OCI-LY7 (cell line): ENCODE results near the gene RAB3IL1. TPM values are rescaled to one million over a fixed set of nuclear protein-coding genes. Genes with fewer than 3 reads are reported as not detected.

Source experiments
- BruUV-seq: library from RNA; stranded (reverse); fragments of 400-500 nt; replicated peaks from 2 replicates; lab custom pipeline; 2021; lab: Mats Ljungman, UMichigan
- CTCF ChIA-PET: fragments of 300-600 bp; sonication (Branson Sonifier 250); formaldehyde crosslinking; loops from one replicate; lab custom pipeline; 2022; ENCODE audit warnings: antibody characterized with exemption; ENCODE audit not compliant: unreplicated experiment; lab: Charles Lee
- POLR2A ChIA-PET: fragments of 300-600 bp; sonication (Branson Sonifier 250); formaldehyde crosslinking; loops from one replicate; lab custom pipeline; 2022; ENCODE audit warnings: antibody characterized with exemption; lab: Charles Lee
- DNase-seq: peaks from one replicate; pipeline ENCODE4 v3.0.0-alpha.2; 2015; ENCODE audit warnings: low spot score
- H2AFZ ChIP-seq: fragments of 200-600 bp; sonication (generic), shearing (Covaris generic); 2 replicates; pipeline ENCODE4 v1.6.1; 2014; ENCODE audit warnings: mild to moderate bottlenecking, antibody characterized with exemption, low read length, moderate library complexity
- H3K27ac ChIP-seq: fragments of 200-600 bp; sonication (generic); 2 replicates; pipeline ENCODE4 v1.5.1; 2014; ENCODE audit warnings: mixed run types, low read depth, mild to moderate bottlenecking, moderate library complexity, low read length, inconsistent platforms; ENCODE audit not compliant: poor library complexity, severe bottlenecking
- H3K36me3 ChIP-seq: fragments of 200-600 bp; sonication (generic); 2 replicates; pipeline ENCODE4 v1.6.1; 2014; ENCODE audit warnings: mild to moderate bottlenecking, antibody characterized with exemption, low read length, moderate library complexity, mixed read lengths; ENCODE audit not compliant: insufficient read depth
- H3K4me1 ChIP-seq: fragments of 200-600 bp; sonication (generic); 2 replicates; pipeline ENCODE4 v1.5.1; 2014; ENCODE audit warnings: mild to moderate bottlenecking, low read length; ENCODE audit not compliant: insufficient read depth, poor library complexity, severe bottlenecking
- H3K4me2 ChIP-seq: fragments of 200-600 bp; sonication (generic); 2 replicates; pipeline ENCODE4 v1.6.1; 2014; ENCODE audit warnings: mild to moderate bottlenecking, low read length
- H3K4me3 ChIP-seq: fragments of 200-600 bp; sonication (generic); 2 replicates; pipeline ENCODE4 v1.5.1; 2014; ENCODE audit warnings: mild to moderate bottlenecking, low read depth, low read length; ENCODE audit not compliant: poor library complexity, severe bottlenecking
- H3K79me2 ChIP-seq: fragments of 200-600 bp; sonication (generic); 2 replicates; pipeline ENCODE4 v1.6.1; 2016; ENCODE audit warnings: low read depth, mild to moderate bottlenecking, low read length, moderate library complexity, mixed read lengths; ENCODE audit not compliant: insufficient read depth
- H3K9me2 ChIP-seq: fragments of 200-600 bp; sonication (generic); 2 replicates; pipeline ENCODE4 v1.6.1; 2016; ENCODE audit warnings: mild to moderate bottlenecking, low read length, mixed read lengths; ENCODE audit not compliant: insufficient read depth
- H3K9me3 ChIP-seq: fragments of 200-600 bp; sonication (generic); 2 replicates; pipeline ENCODE4 v1.6.1; 2014; ENCODE audit warnings: mild to moderate bottlenecking, mixed run types, low read length, mixed read lengths
- H4K20me1 ChIP-seq: fragments of 200-600 bp; sonication (generic); 2 replicates; pipeline ENCODE4 v1.6.1; 2014; ENCODE audit warnings: mild to moderate bottlenecking, antibody characterized with exemption, low read length, moderate library complexity, mixed read lengths; ENCODE audit not compliant: insufficient read depth
- EZH2phosphoT487 ChIP-seq: fragments of 200-600 bp; sonication (generic); IDR thresholded peaks from 2 replicates; pipeline ENCODE4 v1.6.1; 2018; ENCODE audit warnings: low read depth, borderline replicate concordance, mild to moderate bottlenecking, mixed run types, antibody characterized with exemption, low read length, moderate library complexity, mixed read lengths
- intact Hi-C: fragments of 100-400 bp; cut with micrococcal nuclease; formaldehyde crosslinking; loops from one replicate; pipeline ENCODE4 v1.10.0; 2022; ENCODE audit not compliant: unreplicated experiment
- total RNA-seq, 2 experiments: library from RNA; depleted of rRNA in 1 of 2; stranded (reverse); fragments of >200 nt in 1 of 2; shearing (Covaris generic) in 1 of 2; gene quantifications; 2 replicates each; pipeline ENCODE4 v1.2.3, GENCODE V29; 2014 to 2022
- TF ChIP-seq, protein P1 (sequence below): fragments of 200-600 bp; sonication (generic); conservative IDR thresholded peaks from 2 replicates; pipeline ENCODE4 v1.5.1; 2014; ENCODE audit warnings: mild to moderate bottlenecking, antibody characterized with exemption, low read length, moderate library complexity, mixed read lengths

The RAB3IL1 gene
- total RNA-seq, 2 experiments from 2014 or later, result not detected

DNA sequence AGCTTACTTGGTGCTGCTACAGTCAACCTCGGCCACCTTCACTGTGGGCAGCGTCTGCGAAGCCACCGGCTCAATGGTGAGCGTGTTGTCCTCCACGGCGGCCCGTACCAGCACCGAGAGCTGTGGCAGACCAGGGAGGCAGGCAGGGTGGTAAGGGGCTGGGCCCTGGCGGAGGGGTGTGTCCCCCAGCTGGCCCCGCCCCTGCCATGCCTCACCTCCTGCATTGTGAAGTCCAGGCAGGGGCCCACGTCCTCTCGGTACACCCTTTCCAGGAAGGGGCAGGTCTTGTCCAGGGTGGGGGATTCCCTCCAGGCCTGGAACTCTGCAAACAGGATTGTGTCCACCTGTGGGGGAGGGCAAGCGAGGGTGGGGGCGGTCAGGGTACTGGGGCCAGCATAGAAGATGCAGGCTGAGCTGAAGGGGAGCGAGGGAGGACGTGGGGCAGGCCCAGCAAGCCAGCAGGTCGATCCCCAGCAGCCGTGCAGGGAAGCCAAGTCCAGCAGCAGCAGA lies 12.8 kb downstream of the RAB3IL1 start:
- TF ChIP-seq, protein P1, sequence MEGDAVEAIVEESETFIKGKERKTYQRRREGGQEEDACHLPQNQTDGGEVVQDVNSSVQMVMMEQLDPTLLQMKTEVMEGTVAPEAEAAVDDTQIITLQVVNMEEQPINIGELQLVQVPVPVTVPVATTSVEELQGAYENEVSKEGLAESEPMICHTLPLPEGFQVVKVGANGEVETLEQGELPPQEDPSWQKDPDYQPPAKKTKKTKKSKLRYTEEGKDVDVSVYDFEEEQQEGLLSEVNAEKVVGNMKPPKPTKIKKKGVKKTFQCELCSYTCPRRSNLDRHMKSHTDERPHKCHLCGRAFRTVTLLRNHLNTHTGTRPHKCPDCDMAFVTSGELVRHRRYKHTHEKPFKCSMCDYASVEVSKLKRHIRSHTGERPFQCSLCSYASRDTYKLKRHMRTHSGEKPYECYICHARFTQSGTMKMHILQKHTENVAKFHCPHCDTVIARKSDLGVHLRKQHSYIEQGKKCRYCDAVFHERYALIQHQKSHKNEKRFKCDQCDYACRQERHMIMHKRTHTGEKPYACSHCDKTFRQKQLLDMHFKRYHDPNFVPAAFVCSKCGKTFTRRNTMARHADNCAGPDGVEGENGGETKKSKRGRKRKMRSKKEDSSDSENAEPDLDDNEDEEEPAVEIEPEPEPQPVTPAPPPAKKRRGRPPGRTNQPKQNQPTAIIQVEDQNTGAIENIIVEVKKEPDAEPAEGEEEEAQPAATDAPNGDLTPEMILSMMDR, result no peak
- TF ChIP-seq EZH2phosphoT487, result no peak
- no peak for DNase-seq
- H3K4me3 ChIP-seq, result no peak overlapping the region
- no peaks in the 10 kb centered on the region for H3K9me2 ChIP-seq
- no peaks in the 10 kb centered on the region for H3K36me3 ChIP-seq
- H2AFZ ChIP-seq, result no peak overlapping the region
- no peaks in the 10 kb centered on the region for H3K79me2 ChIP-seq
- H3K27ac ChIP-seq, result no peak overlapping the region
- no peaks in the 10 kb centered on the region for H3K4me1 ChIP-seq
- no peak overlapping the region for H3K4me2 ChIP-seq
- no peaks in the 10 kb centered on the region for H4K20me1 ChIP-seq
- ChIA-PET CTCF (no interaction called here), POLR2A (no interaction called here)
- intact Hi-C loops, result no loop called here
- BruUV-seq, result no TSS peak
- no peaks in the 10 kb centered on the region for H3K9me3 ChIP-seq

DNA sequence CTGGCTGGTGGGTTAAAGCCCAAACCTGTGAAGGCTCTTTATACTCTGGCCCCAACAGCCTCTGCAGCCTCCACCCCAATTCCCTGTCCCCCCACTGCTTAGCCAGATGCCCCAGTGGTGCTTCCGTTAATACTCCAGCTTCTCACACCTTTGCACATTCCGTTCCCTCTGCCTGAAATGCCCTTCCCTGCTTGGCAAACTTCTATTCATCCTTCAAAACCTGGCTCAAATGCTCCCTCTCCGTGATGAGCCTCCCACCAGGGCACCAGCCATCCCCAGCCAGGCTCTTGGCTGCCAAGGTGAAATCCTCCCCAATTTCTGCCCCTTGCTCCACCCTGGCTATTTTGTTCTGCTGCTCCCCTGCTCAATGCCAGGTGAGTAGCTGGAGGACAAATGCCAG lies 13.5 kb downstream of the RAB3IL1 start:
- DNase-seq, result no peak
- no peaks in the 10 kb centered on the region for H3K36me3 ChIP-seq
- CTCF ChIA-PET, result no interaction called here
- H3K4me1 ChIP-seq, result peaks cover 2% of the 10 kb centered on the region
- H3K27ac ChIP-seq, result no peak overlapping the region
- POLR2A ChIA-PET, result interaction anchor here (0.6 kb wide), 1 partner anchor 846 kb away, joined by 3 read pairs; no protein-coding TSS in a partner anchor
- no peaks in the 10 kb centered on the region for H3K79me2 ChIP-seq
- H3K4me2 ChIP-seq, result no peak overlapping the region
- BruUV-seq, result no TSS peak
- H2AFZ ChIP-seq, result no peak overlapping the region
- intact Hi-C loops, result no loop called here
- H4K20me1 ChIP-seq, result no peaks in the 10 kb centered on the region
- no peaks in the 10 kb centered on the region for H3K9me3 ChIP-seq
- TF ChIP-seq, protein P1, result no peak
- TF ChIP-seq EZH2phosphoT487, result no peak
- H3K9me2 ChIP-seq, result no peaks in the 10 kb centered on the region
- H3K4me3 ChIP-seq, result no peak overlapping the region

DNA sequence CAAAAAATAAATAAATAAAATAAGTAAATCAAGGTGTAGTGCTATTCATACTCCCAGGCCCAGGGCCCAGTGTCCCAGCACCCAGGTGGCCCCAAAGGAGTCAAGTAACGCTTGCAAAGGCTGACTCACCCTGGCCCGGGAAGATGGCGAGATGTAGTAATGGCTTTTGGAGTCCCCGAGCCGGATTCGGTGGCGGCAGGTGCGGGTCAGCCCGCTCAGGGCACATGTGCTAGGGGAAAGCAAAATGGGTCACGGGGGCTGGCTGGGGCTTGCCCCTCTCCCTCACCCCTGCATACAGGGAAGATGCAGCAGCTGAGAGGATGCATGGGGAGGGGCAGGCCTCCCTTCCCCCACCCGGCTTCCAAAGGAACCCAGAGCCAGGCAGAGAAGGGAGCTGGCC lies 15.1 kb downstream of the RAB3IL1 start:
- Histone ChIP-seq H3K36me3 (no peaks in the 10 kb centered on the region), H3K9me2 (no peaks in the 10 kb centered on the region), H3K27ac (no peak overlapping the region), H4K20me1 (no peaks in the 10 kb centered on the region), H3K4me2 (no peak overlapping the region), H3K79me2 (no peaks in the 10 kb centered on the region), H3K4me3 (no peak overlapping the region), H3K9me3 (no peaks in the 10 kb centered on the region), H3K4me1 (peaks cover 14% of the 10 kb centered on the region), H2AFZ (no peak overlapping the region)
- TF ChIP-seq, protein P1, result no peak
- no peak for TF ChIP-seq EZH2phosphoT487
- POLR2A ChIA-PET, result interaction anchor here (1.1 kb wide), 1 partner anchor 44 kb away, joined by 3 read pairs; no protein-coding TSS in a partner anchor
- no TSS peak for BruUV-seq
- intact Hi-C loops, result no loop called here
- DNase-seq, result no peak
- CTCF ChIA-PET, result interaction anchor here (0.6 kb wide), 1 partner anchor 9 kb away, joined by 3 read pairs; no protein-coding TSS in a partner anchor
